ENCODE results near the gene TOP3B.
"Not testable (repeated sequence)": the region's sequence is repeated elsewhere in the genome, so short reads cannot be mapped to it uniquely, and the experiment has no call there.

Gene TOP3B

DNA sequence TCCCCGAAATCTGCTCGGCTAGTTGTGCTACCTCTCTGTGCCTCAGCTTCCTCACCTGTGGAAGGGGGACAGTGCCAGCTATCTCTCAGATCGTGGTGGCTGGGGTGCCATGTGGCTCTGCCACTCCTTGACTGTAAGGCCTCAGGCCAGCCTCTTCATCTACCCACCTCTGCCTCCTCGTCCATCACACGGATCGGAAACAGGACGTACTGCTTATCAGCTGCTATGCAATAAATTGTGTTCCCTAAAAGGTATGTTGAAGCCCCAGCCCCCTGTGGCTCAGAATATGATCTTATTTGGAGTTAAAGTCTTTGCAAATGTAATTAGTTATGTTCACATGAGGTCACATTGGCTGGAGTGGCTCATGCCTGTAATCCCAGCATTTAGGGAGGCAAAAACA is 37.7 kb downstream of the TOP3B start:
- in situ Hi-C loops (cut with MboI; ENCODE audit: low sequenced_read_pairs, unreplicated experiment): loop anchor here (10.0 kb wide), 1 partner anchor 240 kb away; no protein-coding TSS in a partner anchor
- TF ChIP-seq, protein P1, sequence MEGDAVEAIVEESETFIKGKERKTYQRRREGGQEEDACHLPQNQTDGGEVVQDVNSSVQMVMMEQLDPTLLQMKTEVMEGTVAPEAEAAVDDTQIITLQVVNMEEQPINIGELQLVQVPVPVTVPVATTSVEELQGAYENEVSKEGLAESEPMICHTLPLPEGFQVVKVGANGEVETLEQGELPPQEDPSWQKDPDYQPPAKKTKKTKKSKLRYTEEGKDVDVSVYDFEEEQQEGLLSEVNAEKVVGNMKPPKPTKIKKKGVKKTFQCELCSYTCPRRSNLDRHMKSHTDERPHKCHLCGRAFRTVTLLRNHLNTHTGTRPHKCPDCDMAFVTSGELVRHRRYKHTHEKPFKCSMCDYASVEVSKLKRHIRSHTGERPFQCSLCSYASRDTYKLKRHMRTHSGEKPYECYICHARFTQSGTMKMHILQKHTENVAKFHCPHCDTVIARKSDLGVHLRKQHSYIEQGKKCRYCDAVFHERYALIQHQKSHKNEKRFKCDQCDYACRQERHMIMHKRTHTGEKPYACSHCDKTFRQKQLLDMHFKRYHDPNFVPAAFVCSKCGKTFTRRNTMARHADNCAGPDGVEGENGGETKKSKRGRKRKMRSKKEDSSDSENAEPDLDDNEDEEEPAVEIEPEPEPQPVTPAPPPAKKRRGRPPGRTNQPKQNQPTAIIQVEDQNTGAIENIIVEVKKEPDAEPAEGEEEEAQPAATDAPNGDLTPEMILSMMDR (IDR thresholded peaks at IDR 0.05; ENCODE audit: borderline replicate concordance, control extremely low read depth, extremely low read depth, insufficient read depth, missing control alignments): no peak

DNA sequence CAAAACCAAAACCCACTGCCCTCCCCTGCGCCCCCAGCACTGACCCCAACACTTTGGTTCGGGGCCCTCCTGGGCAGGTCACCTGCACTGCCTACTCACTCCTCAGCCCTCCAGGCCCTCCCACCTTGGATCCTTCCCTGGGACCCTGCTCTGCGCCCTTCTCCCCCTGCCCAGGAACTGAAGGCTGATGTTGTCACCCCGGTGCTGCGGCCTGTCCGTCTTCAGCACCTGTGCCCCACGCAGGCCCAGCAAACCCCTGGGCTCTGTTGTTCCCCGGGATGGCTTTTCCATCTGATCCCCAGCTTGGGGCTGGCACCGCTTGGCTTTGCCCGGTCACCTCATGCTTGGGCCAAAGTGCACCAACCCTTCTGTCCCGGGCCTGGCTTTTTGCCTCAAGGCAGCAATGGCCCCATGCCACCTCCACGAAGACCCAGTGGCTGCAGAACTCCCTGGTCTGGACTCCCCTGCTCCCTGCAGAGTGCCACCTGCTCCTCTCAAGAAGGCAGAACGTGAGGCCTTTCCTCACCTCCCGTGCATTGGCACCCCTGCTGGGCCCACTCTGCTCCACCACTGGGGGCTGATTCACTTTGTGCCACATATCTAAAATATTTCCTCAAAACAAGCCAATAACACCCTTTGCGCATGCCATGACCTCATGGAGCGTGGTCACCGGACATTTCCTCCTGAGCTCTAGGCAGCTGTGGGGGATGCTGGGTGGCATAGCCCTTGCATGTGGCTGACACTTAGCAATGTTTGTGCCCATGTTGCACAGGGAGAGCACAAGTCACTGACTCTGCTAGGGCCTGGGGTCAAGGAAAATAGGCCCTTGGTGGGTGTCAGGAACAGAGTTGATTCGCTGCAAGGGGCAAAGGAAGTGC is 38.8 kb downstream of the TOP3B start:
- in situ Hi-C loops (cut with MboI; ENCODE audit: low sequenced_read_pairs, unreplicated experiment): loop anchor here (10.0 kb wide), 1 partner anchor 239 kb away; no protein-coding TSS in a partner anchor
- no peak for DNase-seq (ENCODE audit: low spot score)
- TF ChIP-seq, protein P1 (IDR thresholded peaks at IDR 0.05; ENCODE audit: borderline replicate concordance, control extremely low read depth, extremely low read depth, insufficient read depth, missing control alignments): no peak

More for the DNA sequence above, 37.7 kb downstream of the TOP3B start:
- DNase-seq (ENCODE audit: low spot score): no peak

DNA sequence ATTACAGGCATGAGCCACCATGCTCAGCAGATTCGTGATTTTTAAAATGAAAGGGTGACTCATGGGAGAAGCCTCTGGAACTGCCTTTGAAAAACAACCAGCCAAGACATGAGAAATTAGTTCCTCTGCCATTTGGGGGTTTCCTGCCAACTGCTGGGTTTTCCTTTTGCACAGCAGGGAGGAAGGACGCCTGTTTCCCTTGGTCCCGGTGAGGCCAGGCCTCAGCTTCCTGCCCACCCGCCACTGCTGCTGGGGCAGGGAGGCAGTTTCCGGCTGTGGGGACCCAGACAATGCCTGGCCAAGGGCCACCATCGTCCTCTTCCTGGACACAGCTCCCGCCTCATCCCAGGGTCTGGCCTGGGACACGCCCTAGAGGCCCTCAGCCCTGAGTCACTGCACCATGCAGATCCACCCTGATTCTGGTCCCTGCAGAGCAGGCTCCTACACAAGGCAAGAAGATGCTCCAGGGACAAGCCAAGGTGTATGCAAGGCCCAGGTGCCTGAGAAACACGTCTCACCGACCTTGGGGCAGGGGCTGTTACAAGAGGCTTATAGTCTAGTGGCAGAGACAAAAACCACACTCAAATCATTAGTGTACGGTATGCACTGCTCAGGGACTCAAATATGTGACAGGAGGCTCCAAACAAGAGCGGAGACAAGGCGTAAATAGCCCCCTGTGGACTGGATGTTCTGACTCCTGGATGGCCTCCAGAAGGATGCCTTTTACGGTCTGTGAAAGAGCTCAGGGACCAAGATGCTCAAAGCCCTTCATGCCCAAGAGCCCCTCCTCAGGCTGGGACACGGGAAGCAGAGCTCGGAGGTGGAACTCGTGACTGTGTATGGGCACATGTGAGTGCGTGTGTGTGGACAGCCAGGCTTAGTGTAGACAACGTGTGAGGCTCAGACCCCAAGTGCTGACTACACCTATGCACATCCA is 39.9 kb downstream of the TOP3B start:
- DNase-seq (ENCODE audit: low spot score): no peak
- TF ChIP-seq, protein P1 (IDR thresholded peaks at IDR 0.05; ENCODE audit: borderline replicate concordance, control extremely low read depth, extremely low read depth, insufficient read depth, missing control alignments): no peak
- in situ Hi-C loops (cut with MboI; ENCODE audit: low sequenced_read_pairs, unreplicated experiment): loop anchor here (10.0 kb wide), 1 partner anchor 238 kb away; no protein-coding TSS in a partner anchor

GRCh38 chr22:21941921-21942320 is 40.7 kb downstream of the TOP3B start:
- TF ChIP-seq, protein P1 (IDR thresholded peaks at IDR 0.05; ENCODE audit: borderline replicate concordance, control extremely low read depth, extremely low read depth, insufficient read depth, missing control alignments): no peak
- in situ Hi-C loops (cut with MboI; ENCODE audit: low sequenced_read_pairs, unreplicated experiment): loop anchor here (10.0 kb wide), 1 partner anchor 237 kb away; no protein-coding TSS in a partner anchor
- no peak for DNase-seq (ENCODE audit: low spot score)

GRCh38 chr22:21940521-21940920 is 42.1 kb downstream of the TOP3B start:
- no peak for DNase-seq (ENCODE audit: low spot score)
- TF ChIP-seq, protein P1 (IDR thresholded peaks at IDR 0.05; ENCODE audit: borderline replicate concordance, control extremely low read depth, extremely low read depth, insufficient read depth, missing control alignments): no peak
- in situ Hi-C loops (cut with MboI; ENCODE audit: low sequenced_read_pairs, unreplicated experiment): loop anchor here (10.0 kb wide), 1 partner anchor 236 kb away; no protein-coding TSS in a partner anchor

GRCh38 chr22:21939935-21940334 is 42.7 kb downstream of the TOP3B start:
- DNase-seq (ENCODE audit: low spot score): not testable (repeated sequence)
- in situ Hi-C loops (cut with MboI; ENCODE audit: low sequenced_read_pairs, unreplicated experiment): loop anchor here (10.0 kb wide), 2 partner anchors 65 to 235 kb away; no protein-coding TSS in a partner anchor
